LNCaP clone FGC (cell line): Measurements from ENCODE around the gene COL23A1.

ENCODE experiments used
- DNase-seq: peaks from one replicate; pipeline ENCODE4 v3.0.0-alpha.2; 2011; ENCODE audit warnings: low read depth
- H3K4me3 ChIP-seq: 2 replicates; pipeline ENCODE4 v1.5.1; 2011; ENCODE audit warnings: mild to moderate bottlenecking, low read depth, low read length, control low read depth
- CTCF ChIP-seq: IDR thresholded peaks from 2 replicates; pipeline ENCODE4 v1.5.1; 2012; ENCODE audit warnings: mild to moderate bottlenecking; ENCODE audit not compliant: control insufficient read depth, insufficient read depth; ENCODE audit errors: extremely low read depth

COL23A1 gene

GRCh38 chr5:178520851-178521250 lies 69.3 kb downstream of the COL23A1 start:
- TF ChIP-seq CTCF: no peak
- no peak overlapping the region for H3K4me3 ChIP-seq
- no peak for DNase-seq

- H3K4me3 ChIP-seq: no peak overlapping the region
- DNase-seq: no peak
- TF ChIP-seq CTCF: no peak
Measured at GRCh38 chr5:178519804-178520203, 70.4 kb downstream of the COL23A1 start.

GRCh38 chr5:178519155-178519554 lies 71.0 kb downstream of the COL23A1 start:
- H3K4me3 ChIP-seq: no peak overlapping the region
- no peak for DNase-seq
- no peak for TF ChIP-seq CTCF

GRCh38 chr5:178516504-178517235 lies 73.5 kb downstream of the COL23A1 start:
- H3K4me3 ChIP-seq: no peak overlapping the region
- DNase-seq: no peak

GRCh38 chr5:178515776-178516503 lies 74.3 kb downstream of the COL23A1 start:
- H3K4me3 ChIP-seq: no peak overlapping the region
- TF ChIP-seq CTCF: no peak
- DNase-seq: no peak

More at GRCh38 chr5:178516504-178517235, 73.5 kb downstream of the COL23A1 start:
- no peak for TF ChIP-seq CTCF

GRCh38 chr5:178514851-178515418 lies 75.3 kb downstream of the COL23A1 start:
- DNase-seq: no peak
- no peak overlapping the region for H3K4me3 ChIP-seq
- no peak for TF ChIP-seq CTCF
